ENCODE results near the gene HSPA9. TPM values are rescaled to one million over a fixed set of nuclear protein-coding genes. Genes with fewer than 3 reads are reported as not detected.

The HSPA9 gene
- total and polyA plus RNA-seq, 2 of the 8 experiments (the other 6 are each of a cell fraction or from before 2014, with no cell fraction given), result 191 to 395 TPM

- FAIRE-seq, result no peak
- Histone ChIP-seq H2AK5ac (ENCODE audit: low read depth, low read length) (no peak overlapping the region), H3K36me3 (ENCODE audit: control insufficient read depth in 2 of 4, insufficient read depth in 4 of 4, low read length in 3 of 4) (peaks cover 0 to 40% (median 5%) of the 10 kb centered on the region in 4 experiments; a peak in 3 of 8 replicates), H4K8ac (ENCODE audit: extremely low read depth, insufficient read depth, low read length) (no peak overlapping the region), H3K18ac (ENCODE audit: extremely low read depth, low read length) (no peak overlapping the region), H2BK20ac (ENCODE audit: low read length) (no peak overlapping the region), H3K27me3 (replicated peaks in 1 of 4; ENCODE audit: control insufficient read depth in 3 of 4, extremely low read depth in 1 of 4, insufficient read depth in 3 of 4, low read length in 3 of 4) (no peaks in the 10 kb centered on the region), H3K4ac (replicated peaks; ENCODE audit: insufficient read length, low read depth, low read length) (no peak overlapping the region), H3K9ac (replicated peaks in 1 of 4; ENCODE audit: extremely low read depth in 1 of 4, low read depth in 3 of 4, low read length in 3 of 4) (no peak overlapping the region), H3K23ac (ENCODE audit: insufficient read length) (no peak overlapping the region), H3K4me2 (ENCODE audit: insufficient read depth in 1 of 2, low read depth in 2 of 2, low read length in 2 of 2) (no peak overlapping the region), H3K9me3 (ENCODE audit: insufficient read depth in 2 of 2, low read depth in 1 of 2, low read length in 1 of 2) (no peaks in the 10 kb centered on the region), H3K79me2 (ENCODE audit: control insufficient read depth in 1 of 2, insufficient read depth in 2 of 2, low read length in 2 of 2) (peaks cover 64 to 91% of the 10 kb centered on the region in 2 experiments), H2AFZ (ENCODE audit: low read length) (no peak overlapping the region), H4K20me1 (replicated peaks in 1 of 2; ENCODE audit: control insufficient read depth in 1 of 2, insufficient read depth in 2 of 2, low read length in 2 of 2) (peaks cover 8 to 15% of the 10 kb centered on the region in 2 experiments), H3K4me1 (replicated peaks in 1 of 4; ENCODE audit: control insufficient read depth in 3 of 4, insufficient read depth in 4 of 4, low read length in 3 of 4) (peaks cover 0 to 7% (median 0%) of the 10 kb centered on the region in 4 experiments; a peak in 2 of 7 replicates), H2BK15ac (ENCODE audit: low read length) (no peak overlapping the region), H2BK12ac (ENCODE audit: low read depth, low read length) (no peak overlapping the region), H4K91ac (replicated peaks; ENCODE audit: insufficient read length, low read length) (no peak overlapping the region), H2BK5ac (ENCODE audit: low read depth, low read length) (no peak overlapping the region), H4K5ac (ENCODE audit: insufficient read length, low read depth, low read length) (no peak overlapping the region), H3K23me2 (ENCODE audit: low read depth, low read length) (peaks cover 11% of the 10 kb centered on the region; the same call in 1 of the 2 replicates), H3K79me1 (ENCODE audit: low read depth, low read length) (no peaks in the 10 kb centered on the region; the same call in 1 of the 2 replicates), H3K27ac (ENCODE audit: low read depth, low read length) (no peak overlapping the region), H3K4me3 (ENCODE audit: extremely low read depth in 1 of 4, insufficient read depth in 2 of 4, low read depth in 3 of 4, low read length in 4 of 4) (no peak overlapping the region), H3K56ac (replicated peaks; ENCODE audit: insufficient read length, low read depth, low read length) (no peak overlapping the region), H2BK120ac (replicated peaks; ENCODE audit: low read depth, low read length) (no peak overlapping the region), H3K14ac (ENCODE audit: insufficient read length) (no peak overlapping the region)
- 93% methylated on average over 2 of the region's 2 CpGs; no CpG with 5 or more reads in 1 of the 2 experiments for WGBS, 2 experiments (ENCODE audit: extremely low coverage in 1 of 2, insufficient coverage in 1 of 2, insufficient read length in 1 of 2, insufficient replicate concordance in 2 of 2, low coverage in 1 of 2, low lambda C conversion rate in 2 of 2, missing lambda C conversion rate in 1 of 2)
- ChIA-PET CTCF (ENCODE audit: partially characterized antibody) (interaction anchor here (1.2 to 1.3 kb wide), 2 partner anchors 8 to 36 kb away, joined by 3 read pairs; no protein-coding TSS in a partner anchor), POLR2A (ENCODE audit: partially characterized antibody) (interaction anchor here (0.7 to 8.1 kb wide), 14 partner anchors 8 to 89 kb away, joined by 3 to 106 read pairs (median 5); partner anchors contain the start of gene HSPA9)
- TF ChIP-seq ATF3 (IDR thresholded peaks at IDR 0.05; ENCODE audit: insufficient read depth, low read depth, low read length) (no peak), HDAC2 (IDR thresholded peaks at IDR 0.05; ENCODE audit: borderline replicate concordance in 1 of 2, low read depth in 2 of 2, low read length in 2 of 2) (no peak), CHD1 (IDR thresholded peaks at IDR 0.05; ENCODE audit: low read depth, low read length) (no peak), BCL11A (IDR thresholded peaks at IDR 0.05; ENCODE audit: low read depth in 2 of 2, low read length in 2 of 2) (no peak)
- DNase-seq (ENCODE audit: low read depth in 1 of 2, low spot score in 2 of 2), result no peak
Measured at GRCh38 chr5:138538943-138539627, 36.1 kb downstream of the HSPA9 start.
